Liver (tissue), 9 donors: Measurements from ENCODE around the gene KCNE5. TPM values are rescaled to one million over a fixed set of nuclear protein-coding genes. Genes with fewer than 3 reads are reported as not detected.
"Not testable (repeated sequence)": the region's sequence is repeated elsewhere in the genome, so short reads cannot be mapped to it uniquely, and the experiment has no call there.

ENCODE experiments used
- DNase-seq: peaks from one replicate; pipeline ENCODE4 v3.0.0-alpha.2; 2017; ENCODE audit warnings: low spot score
- H3K27ac ChIP-seq, 2 donors: one replicate each; pipeline ENCODE4 v1.7.0; 2013; ENCODE audit warnings: inconsistent platforms in 2 of 2, low read length in 2 of 2, control low read depth in 1 of 2, low read depth in 1 of 2, mild to moderate bottlenecking in 1 of 2
- H3K27me3 ChIP-seq, 4 donors: one replicate each; pipeline versions ENCODE4 v1.6.1 to v1.7.0; 2013; ENCODE audit warnings: low read length in 3 of 4, inconsistent platforms in 1 of 4, mild to moderate bottlenecking in 1 of 4, moderate library complexity in 1 of 4; ENCODE audit not compliant: control insufficient read depth in 4 of 4, insufficient read depth in 4 of 4
- H3K36me3 ChIP-seq, 4 donors: one replicate each; pipeline versions ENCODE4 v1.6.1 to v1.7.0; 2013; ENCODE audit warnings: low read length in 3 of 4, mild to moderate bottlenecking in 3 of 4, low read depth in 1 of 4, moderate library complexity in 1 of 4; ENCODE audit not compliant: control insufficient read depth in 4 of 4, insufficient read depth in 3 of 4
- H3K4me1 ChIP-seq, 4 donors: one replicate each; pipeline versions ENCODE4 v1.6.1 to v1.7.0; 2013; ENCODE audit warnings: low read length in 3 of 4, mild to moderate bottlenecking in 3 of 4, moderate library complexity in 1 of 4; ENCODE audit not compliant: control insufficient read depth in 4 of 4, insufficient read depth in 4 of 4
- H3K4me3 ChIP-seq, 3 donors: one replicate each; pipeline versions ENCODE4 v1.6.1 to v1.7.0; 2013; ENCODE audit warnings: low read length in 3 of 3, control low read depth in 1 of 3, low read depth in 1 of 3, mild to moderate bottlenecking in 1 of 3
- H3K9ac ChIP-seq, 2 donors: one replicate each; pipeline ENCODE4 v1.7.0; 2013; ENCODE audit warnings: low read length in 2 of 2, mild to moderate bottlenecking in 2 of 2, moderate library complexity in 2 of 2, control low read depth in 1 of 2, low read depth in 1 of 2
- H3K9me3 ChIP-seq, 4 donors: one replicate each; pipeline versions ENCODE4 v1.6.1 to v1.7.0; 2013; ENCODE audit warnings: low read length in 3 of 4; ENCODE audit not compliant: control insufficient read depth in 4 of 4
- ATF3 ChIP-seq: IDR thresholded peaks from 2 replicates; pipeline ENCODE4 v1.6.1; 2016; ENCODE audit warnings: antibody characterized with exemption
- CTCF ChIP-seq: fragments of 150-350 bp; IDR thresholded peaks from 2 replicates; pipeline ENCODE4 v1.5.1; 2017; ENCODE audit warnings: improper control_type of control experiment, low read depth, low read length; ENCODE audit not compliant: missing input control
- FOXA2 ChIP-seq: IDR thresholded peaks from 2 replicates; pipeline ENCODE4 v1.6.1; 2016; ENCODE audit warnings: antibody characterized with exemption
- HNF4A ChIP-seq, 2 donors: conservative IDR thresholded peaks; 2 replicates each; pipeline ENCODE4 v1.6.1; 2016; ENCODE audit warnings: antibody characterized with exemption in 2 of 2, mild to moderate bottlenecking in 2 of 2
- HNF4G ChIP-seq: IDR thresholded peaks from 2 replicates; pipeline ENCODE4 v1.6.1; 2016; ENCODE audit warnings: antibody characterized with exemption
- JUND ChIP-seq, 2 donors: IDR thresholded peaks; 2 replicates each; pipeline ENCODE4 v1.6.1; 2016; ENCODE audit warnings: antibody characterized with exemption in 2 of 2
- NR2F2 ChIP-seq: IDR thresholded peaks from 2 replicates; pipeline ENCODE4 v1.6.1; 2016; ENCODE audit warnings: antibody characterized with exemption
- RXRA ChIP-seq, 2 donors: IDR thresholded peaks; 2 replicates each; pipeline ENCODE4 v1.6.1; 2017 to 2018; ENCODE audit warnings: antibody characterized with exemption in 2 of 2, mild to moderate bottlenecking in 1 of 2
- YY1 ChIP-seq: IDR thresholded peaks from 2 replicates; pipeline ENCODE4 v1.6.1; 2016; ENCODE audit warnings: antibody characterized with exemption, mild to moderate bottlenecking
- ZBTB33 ChIP-seq: IDR thresholded peaks from 2 replicates; pipeline ENCODE4 v1.6.1; 2016; ENCODE audit warnings: antibody characterized with exemption
- WGBS: extraction: QIAGEN DNeasy Blood & Tissue Kit; methylation state at CpG from one replicate; pipeline ENCODE4 v1.1.7; 2013; 5-methylcytosine and 5-hydroxymethylcytosine counted together
- polyA plus RNA-seq, 2 donors: library from polyadenylated mRNA; stranded (reverse) in 1 of 2; unstranded in 1 of 2; fragments of 200-250 nt in 1 of 2; fragments of >200 nt in 1 of 2; fragmentation: Nextera tagmentation in 1 of 2; extraction: Ambion mirVana in 1 of 2; gene quantifications; one replicate each; pipeline versions ENCODE4 v1.2.1 to v1.2.3, GENCODE V29; 2013 to 2015
- total RNA-seq, 2 donors: library from RNA; depleted of rRNA; stranded (reverse); fragments of >200 nt; gene quantifications; one replicate each; pipeline ENCODE4 v1.2.3, GENCODE V29; 2014
- donor health status: healthy.
- donor health status: healthy.
- donor health status: healthy.
- donor health status: healthy.
- donor health status: healthy.

The KCNE5 gene
- total and polyA plus RNA-seq, 4 donors, result 0.05 to 1.4 (median 0.33) TPM; not detected in 1

- TF ChIP-seq JUND (IDR thresholded peaks at IDR 0.05), result no peak
- TF ChIP-seq NR2F2, result no peak
- TF ChIP-seq HNF4A (conservative IDR thresholded peaks at IDR 0.05), result no peak
- no peak for TF ChIP-seq YY1
- no peak for TF ChIP-seq CTCF
- TF ChIP-seq ATF3, result no peak
- no peak for TF ChIP-seq HNF4G
- 92% methylated on average over 1 of the region's 1 CpG for WGBS
- H3K36me3 ChIP-seq, result peaks cover 0 to 5% (median 0%) of the 10 kb centered on the region in 4 donors
- no peaks in the 10 kb centered on the region for H3K9me3 ChIP-seq
- no peaks in the 10 kb centered on the region for H3K4me1 ChIP-seq
- DNase-seq, result no peak
- H3K27ac ChIP-seq, result no peak overlapping the region
- H3K4me3 ChIP-seq, result no peak overlapping the region
- no peak overlapping the region for H3K9ac ChIP-seq
- peaks cover 0 to 2% (median 0%) of the 10 kb centered on the region in 4 donors for H3K27me3 ChIP-seq
Observed at GRCh38 chrX:109658391-109658790, 33.4 kb upstream of the KCNE5 start.

- H3K9me3 ChIP-seq, H3K27me3 ChIP-seq, H3K36me3 ChIP-seq, H3K27ac ChIP-seq, H3K9ac ChIP-seq, H3K4me3 ChIP-seq, H3K4me1 ChIP-seq, DNase-seq: not testable (repeated sequence)
- 98% methylated on average over 2 of the region's 4 CpGs for whole genome bisulfite sequencing
Observed at GRCh38 chrX:109657364-109657763, 32.4 kb upstream of the KCNE5 start.

GRCh38 chrX:109656774-109657173 lies 31.8 kb upstream of the KCNE5 start:
- H3K9ac ChIP-seq, result no peak overlapping the region
- no peak overlapping the region for H3K27ac ChIP-seq
- H3K36me3 ChIP-seq, result no peaks in the 10 kb centered on the region
- no peak for DNase-seq
- H3K4me1 ChIP-seq, result no peaks in the 10 kb centered on the region
- H3K27me3 ChIP-seq, result peaks cover 0 to 2% (median 0%) of the 10 kb centered on the region in 4 donors
- H3K9me3 ChIP-seq, result no peaks in the 10 kb centered on the region
- no peak for TF ChIP-seq RXRA (IDR thresholded peaks at IDR 0.05)
- no peak for TF ChIP-seq JUND (IDR thresholded peaks at IDR 0.05)
- no peak for TF ChIP-seq YY1
- TF ChIP-seq NR2F2, result no peak
- TF ChIP-seq FOXA2, result no peak
- no peak for TF ChIP-seq ZBTB33
- WGBS, result 84% methylated on average over 4 of the region's 4 CpGs
- H3K4me3 ChIP-seq, result no peak overlapping the region
